Ishikawa (cell line): ENCODE results near the gene ZDHHC24.

ENCODE experiments used
- EP300 ChIP-seq: IDR thresholded peaks from 2 replicates; pipeline ENCODE4 v1.6.1; 2012; ENCODE audit warnings: borderline replicate concordance
- MAX ChIP-seq: IDR thresholded peaks from 2 replicates; pipeline ENCODE4 v1.6.1; 2012
- RAD21 ChIP-seq: IDR thresholded peaks from 2 replicates; pipeline ENCODE4 v1.6.1; 2012; ENCODE audit warnings: low read depth
- REST ChIP-seq: IDR thresholded peaks from 2 replicates; pipeline ENCODE4 v1.6.1; 2012; ENCODE audit warnings: low read depth, mild to moderate bottlenecking
- TCF12 ChIP-seq: IDR thresholded peaks from 2 replicates; pipeline ENCODE4 v1.6.1; 2012; ENCODE audit warnings: low read depth
- TEAD4 ChIP-seq: IDR thresholded peaks from 2 replicates; pipeline ENCODE4 v1.6.1; 2012
- YY1 ChIP-seq: IDR thresholded peaks from 2 replicates; pipeline ENCODE4 v1.6.1; 2012; ENCODE audit warnings: low read depth

GRCh38 chr11:66523611-66524010 is 22.2 kb downstream of the ZDHHC24 start:
- TF ChIP-seq REST, result no peak
- no peak for TF ChIP-seq EP300
- TF ChIP-seq YY1, result no peak
- TF ChIP-seq TCF12, result no peak
- TF ChIP-seq RAD21, result no peak
- no peak for TF ChIP-seq TEAD4
- TF ChIP-seq MAX, result no peak
